A549 treated with Mapracorat at 1 μM for 4 hours (cell line): ENCODE data around the gene HDAC1. TPM values are rescaled to one million over a fixed set of nuclear protein-coding genes. Genes with fewer than 3 reads are reported as not detected.

Source experiments
- total RNA-seq: library from RNA; stranded (reverse); fragments of 200-300 nt; extraction: Qiagen RNA extraction; gene quantifications from 5 replicates; pipeline ENCODE4 v1.2.3, GENCODE V29; 2022

The HDAC1 gene
- 52.5 to 57.3 TPM (median 53.7 TPM) in 5 replicates for total RNA-seq

DNA sequence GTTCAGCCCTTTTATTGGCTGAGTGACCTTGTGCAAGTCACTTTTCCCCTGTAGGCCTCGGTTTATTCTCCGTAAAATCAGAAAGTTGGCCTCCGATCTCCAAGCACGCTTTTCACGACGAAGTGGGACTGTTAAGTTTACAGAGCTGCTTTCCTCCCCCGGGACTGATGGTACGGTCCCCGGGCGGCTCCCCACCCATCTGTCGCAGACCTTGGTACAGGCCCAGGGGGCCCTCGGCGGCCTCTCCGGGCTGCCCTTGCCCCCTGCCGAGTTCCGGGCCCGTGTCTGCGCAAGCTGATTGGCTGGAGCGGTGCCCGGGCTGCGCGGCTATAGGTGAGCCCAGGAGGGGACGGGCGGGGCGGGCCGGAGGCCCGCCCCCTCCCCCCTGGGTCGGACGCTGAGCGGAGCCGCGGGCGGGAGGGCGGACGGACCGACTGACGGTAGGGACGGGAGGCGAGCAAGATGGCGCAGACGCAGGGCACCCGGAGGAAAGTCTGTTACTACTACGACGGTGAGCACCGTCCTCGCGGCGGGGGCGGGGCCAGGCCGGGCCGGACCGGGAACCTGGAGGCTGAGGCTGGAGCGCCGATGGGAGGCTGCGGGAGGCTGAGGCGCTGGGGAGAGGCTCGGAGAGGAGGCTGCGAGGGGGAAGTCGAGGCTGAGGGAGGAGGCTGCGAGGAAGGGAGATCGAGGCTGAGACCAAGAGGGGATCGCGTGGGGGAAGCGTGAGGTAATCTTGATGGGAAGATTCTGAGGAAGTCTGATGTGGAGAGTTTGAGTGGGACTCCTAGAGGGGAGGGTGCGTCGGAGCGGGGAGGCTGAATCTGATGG, at the start of gene HDAC1:
TSS of gene HDAC1 (plus strand) at position 376 of the 831 bp plus-strand sequence. CDS start at position 463, 87 bp downstream.

DNA sequence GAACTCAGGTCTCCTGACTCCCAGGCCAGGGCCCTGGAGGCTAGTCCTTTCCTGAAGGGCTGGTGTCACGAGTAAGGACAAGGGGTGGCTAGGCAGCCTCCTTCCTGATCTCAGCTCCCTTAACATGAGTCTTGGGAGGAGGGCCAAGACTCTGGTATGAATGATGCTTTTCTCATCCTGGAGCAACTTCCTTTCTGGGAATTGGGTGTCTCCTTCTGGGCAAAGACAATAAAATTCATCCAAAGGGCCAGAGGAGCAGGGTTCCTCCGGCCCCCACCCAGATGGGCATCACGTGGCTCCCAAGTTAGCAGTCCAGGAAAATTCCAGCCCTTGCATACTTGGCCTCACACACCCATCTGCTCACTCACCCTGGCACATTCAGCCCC, 45.0 kb upstream of the HDAC1 start, which contains the start of gene FAM167B:
TSS of gene FAM167B (plus strand) at position 335 of the 386 bp plus-strand sequence. CDS start 200 bp downstream, outside the sequence.

DNA sequence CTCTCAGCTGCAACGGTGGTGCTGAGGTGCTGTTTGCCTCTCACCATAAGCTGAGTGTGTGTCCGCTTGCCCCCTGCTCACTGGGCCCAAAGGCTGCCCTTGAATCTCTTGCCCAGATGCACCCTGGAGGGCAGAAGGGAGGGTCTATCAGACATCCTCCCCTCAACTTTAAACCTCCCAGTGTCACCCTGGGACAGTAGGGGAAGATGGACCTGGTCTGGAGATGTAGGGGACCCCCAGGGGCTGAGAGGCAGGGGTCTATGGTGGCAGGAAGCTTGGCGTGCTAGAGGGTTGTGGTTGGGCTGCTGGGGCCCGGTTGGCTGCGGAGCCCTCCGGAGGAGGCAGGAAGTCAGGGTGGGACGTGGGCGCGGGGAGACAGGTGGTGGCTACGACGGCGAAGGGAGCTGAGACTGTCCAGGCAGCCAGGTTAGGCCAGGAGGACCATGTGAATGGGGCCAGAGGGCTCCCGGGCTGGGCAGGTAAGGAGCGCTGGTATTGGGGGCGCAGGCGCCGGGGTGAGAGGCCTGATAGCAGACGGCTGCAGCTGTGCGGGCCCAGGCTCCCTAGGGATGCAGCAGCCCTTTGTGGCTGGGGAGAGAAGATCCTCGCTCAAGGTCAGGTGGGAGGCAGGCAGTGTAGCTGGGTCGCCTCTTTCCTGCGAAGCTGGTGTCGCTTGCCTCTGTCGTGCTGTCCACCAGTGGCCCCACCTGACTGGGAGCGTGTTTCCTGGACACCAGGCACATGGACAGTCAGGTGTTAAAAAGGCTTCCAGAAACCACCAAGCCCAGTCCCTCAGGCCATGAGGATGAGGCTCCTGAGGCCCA, 40.8 kb upstream of the HDAC1 start, which contains the start of gene LCK:
TSS of gene LCK (plus strand) at position 373 of the 824 bp plus-strand sequence. CDS start 23,065 bp downstream, outside the sequence.

DNA sequence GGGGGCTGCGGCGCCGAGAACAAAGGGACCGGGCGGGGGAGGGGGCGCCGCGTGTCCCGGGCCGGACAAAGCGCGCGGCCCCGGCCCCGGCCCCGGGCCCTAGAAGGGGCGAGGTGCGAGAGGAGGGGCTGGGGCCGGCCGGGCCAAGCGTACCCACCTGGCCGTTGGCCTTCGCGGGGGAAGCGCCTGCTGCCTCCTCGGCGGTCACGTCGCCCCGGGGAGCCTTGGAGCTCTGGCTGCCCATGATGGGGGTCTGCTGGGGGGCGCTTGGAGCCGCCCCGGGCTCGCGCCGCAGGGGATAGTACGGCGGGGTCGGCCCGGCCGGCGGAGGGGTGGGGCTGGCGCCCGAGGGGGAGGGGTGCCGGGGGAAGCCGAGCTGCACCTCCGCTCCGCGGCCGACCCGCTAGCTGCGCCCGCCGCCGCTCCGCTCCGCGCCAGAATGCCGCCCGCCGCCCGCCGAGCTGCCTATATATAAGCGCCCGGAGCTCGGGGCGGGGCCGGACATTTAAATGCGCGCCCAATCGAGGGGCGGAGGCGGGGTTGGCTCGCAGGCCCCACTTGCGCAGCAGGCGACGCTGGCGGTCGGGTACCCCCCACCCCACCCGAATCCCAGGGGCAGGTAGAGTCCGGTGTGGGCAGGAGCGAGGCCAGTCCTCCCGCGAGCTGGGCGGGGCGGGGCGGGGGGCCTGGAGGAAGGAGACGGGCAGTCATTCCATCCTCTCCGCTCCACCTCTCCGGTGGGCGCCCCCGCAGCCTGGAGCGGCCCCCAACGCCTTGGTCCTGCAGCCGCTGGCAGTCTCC, 44.1 kb downstream of the HDAC1 start, which contains the start of gene MARCKSL1:
TSS of gene MARCKSL1 (minus strand) at position 444 of the 801 bp plus-strand sequence. CDS start at position 244, 200 bp downstream.

DNA sequence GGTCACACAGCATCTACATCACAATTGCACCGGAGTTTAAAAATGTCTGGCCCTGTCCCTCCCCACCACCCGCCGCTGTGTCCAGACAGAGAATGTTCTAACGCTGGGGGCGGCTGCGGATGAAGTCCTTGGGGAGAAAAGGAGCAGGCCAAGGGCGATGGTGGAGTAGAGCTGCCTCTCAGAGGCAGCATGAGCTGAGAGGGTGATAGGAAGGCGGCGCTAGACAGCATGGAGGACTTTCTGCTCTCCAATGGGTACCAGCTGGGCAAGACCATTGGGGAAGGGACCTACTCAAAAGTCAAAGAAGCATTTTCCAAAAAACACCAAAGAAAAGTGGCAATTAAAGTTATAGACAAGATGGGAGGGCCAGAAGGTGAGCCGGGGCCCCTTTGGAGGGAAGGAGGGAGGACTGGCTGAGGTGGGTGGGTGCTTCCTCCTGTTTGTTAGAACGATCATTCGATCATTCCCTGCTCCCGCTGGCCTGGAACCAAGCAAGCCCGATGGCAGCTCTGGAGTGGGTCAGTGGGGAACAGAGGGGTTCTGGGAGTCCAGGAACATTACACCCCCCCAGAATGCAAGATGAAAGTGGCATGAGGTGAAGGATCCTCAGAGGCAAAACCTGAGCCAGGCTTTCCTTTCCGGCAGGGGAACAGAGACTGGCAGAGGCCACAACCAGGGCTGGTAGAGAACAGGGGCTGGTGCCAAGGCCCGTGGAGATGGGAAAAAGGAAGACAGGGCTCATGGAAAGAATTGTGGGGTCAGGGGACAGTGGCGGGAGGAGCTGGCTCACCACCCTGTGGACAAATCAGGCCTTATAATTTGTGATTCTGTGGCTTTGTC, 70.8 kb downstream of the HDAC1 start, which contains the start of the genes FAM229A and TSSK3:
TSS of gene FAM229A (minus strand) at position 12 of the 840 bp plus-strand sequence. CDS start 394 bp downstream, outside the sequence.
TSS of gene TSSK3 (plus strand) at position 66 of the 840 bp plus-strand sequence. CDS start at position 229, 163 bp downstream.

Other genes with a start within 250 kb of the HDAC1 start
- gene TMEM39B, start 219.1 kb upstream of the HDAC1 start, total RNA-seq: 8.3 to 12.3 TPM (median 10.7 TPM) in 5 replicates
- gene KPNA6, start 184.0 kb upstream of the HDAC1 start, total RNA-seq: 13.9 to 16.6 TPM (median 14.5 TPM) in 5 replicates
- gene TXLNA, start 112.4 kb upstream of the HDAC1 start, total RNA-seq: 25.9 to 29.9 TPM (median 26.8 TPM) in 5 replicates
- 1.8 to 2.4 TPM (median 2.0 TPM) in 5 replicates for gene CCDC28B, start 91.5 kb upstream of the HDAC1 start, total RNA-seq
- 1.2 to 2.4 TPM (median 1.8 TPM) in 5 replicates for gene IQCC, start 86.4 kb upstream of the HDAC1 start, total RNA-seq
- gene DCDC2B, start 83.0 kb upstream of the HDAC1 start, total RNA-seq: not detected in 5 replicates
- gene TMEM234, start 69.7 kb upstream of the HDAC1 start, total RNA-seq: 8.2 to 9.2 TPM (median 8.7 TPM) in 5 replicates
- 258 to 281 TPM (median 272 TPM) in 5 replicates for gene EIF3I, start 69.7 kb upstream of the HDAC1 start, total RNA-seq
- gene FAM167B, start 44.9 kb upstream of the HDAC1 start, total RNA-seq: 0.40 to 0.70 TPM (median 0.58 TPM) in 5 replicates
- gene LCK, start 40.8 kb upstream of the HDAC1 start, total RNA-seq: not detected in 5 replicates
- gene MARCKSL1, start 44.1 kb downstream of the HDAC1 start, total RNA-seq: 56.5 to 70.2 TPM (median 68.3 TPM) in 5 replicates
- 2.5 to 5.6 TPM (median 4.0 TPM) in 5 replicates for gene FAM229A, start 70.4 kb downstream of the HDAC1 start, total RNA-seq
- 0.86 TPM in 1 of 5 replicates, not detected in the others for gene TSSK3, start 70.5 kb downstream of the HDAC1 start, total RNA-seq
- 17.3 to 21.5 TPM (median 20.5 TPM) in 5 replicates for gene BSDC1, start 102.4 kb downstream of the HDAC1 start, total RNA-seq
- 0.01 TPM in 1 of 5 replicates, not detected in the others for gene ZBTB8B, start 173.0 kb downstream of the HDAC1 start, total RNA-seq
- gene ZBTB8A, start 247.3 kb downstream of the HDAC1 start, total RNA-seq: 3.4 to 4.9 TPM (median 4.0 TPM) in 5 replicates